ENCODE results near the gene CD22. TPM values are rescaled to one million over a fixed set of nuclear protein-coding genes. Genes with fewer than 3 reads are reported as not detected.

The CD22 gene
- total RNA-seq, 1 donor from 2014 or later: 19.1 TPM

- H3K36me3 ChIP-seq: no peaks in the 10 kb centered on the region
- no peak for TF ChIP-seq CTCF (IDR thresholded peaks at IDR 0.05)
- DNase-seq (no peak), ATAC-seq (no peak)
- H3K4me3 ChIP-seq: no peak overlapping the region
- no peak overlapping the region for H3K27ac ChIP-seq
- H3K9me3 ChIP-seq: no peaks in the 10 kb centered on the region
- intact Hi-C loops (cut with DNase I): no loop called here
- H3K27me3 ChIP-seq (ENCODE audit: low read depth): peaks cover 5% of the 10 kb centered on the region
- H3K4me1 ChIP-seq: no peaks in the 10 kb centered on the region
Observed at GRCh38 chr19:35306473-35307246, 22.3 kb upstream of the CD22 start.

- Histone ChIP-seq H3K27me3 (ENCODE audit: low read depth) (peaks cover 5% of the 10 kb centered on the region), H3K9me3 (no peaks in the 10 kb centered on the region), H3K4me1 (no peaks in the 10 kb centered on the region), H3K27ac (no peak overlapping the region), H3K36me3 (no peaks in the 10 kb centered on the region), H3K4me3 (no peak overlapping the region)
- ATAC-seq: no peak
- intact Hi-C loops (cut with DNase I): no loop called here
- TF ChIP-seq CTCF (IDR thresholded peaks at IDR 0.05): no peak
- no peak for DNase-seq
Observed at GRCh38 chr19:35307931-35308330, 21.1 kb upstream of the CD22 start.

- Histone ChIP-seq H3K4me1 (no peaks in the 10 kb centered on the region), H3K27me3 (ENCODE audit: low read depth) (peaks cover 5% of the 10 kb centered on the region), H3K27ac (no peak overlapping the region), H3K36me3 (no peaks in the 10 kb centered on the region), H3K9me3 (no peaks in the 10 kb centered on the region), H3K4me3 (no peak overlapping the region)
- intact Hi-C loops (cut with DNase I): no loop called here
- ATAC-seq (no peak), DNase-seq (no peak)
- no peak for TF ChIP-seq CTCF (IDR thresholded peaks at IDR 0.05)
Observed at GRCh38 chr19:35308910-35309309, 20.1 kb upstream of the CD22 start.

GRCh38 chr19:35309481-35310279, 19.3 kb upstream of the CD22 start:
- no peak for TF ChIP-seq CTCF (IDR thresholded peaks at IDR 0.05)
- no peaks in the 10 kb centered on the region for H3K9me3 ChIP-seq
- ATAC-seq: peak; percentile 40 to 84
- intact Hi-C loops (cut with DNase I): no loop called here
- no peaks in the 10 kb centered on the region for H3K36me3 ChIP-seq
- no peak for DNase-seq
- H3K4me1 ChIP-seq: no peaks in the 10 kb centered on the region
- no peak overlapping the region for H3K4me3 ChIP-seq
- H3K27me3 ChIP-seq (ENCODE audit: low read depth): peaks cover 5% of the 10 kb centered on the region
- H3K27ac ChIP-seq: no peak overlapping the region

GRCh38 chr19:35310331-35310730, 18.7 kb upstream of the CD22 start:
- Histone ChIP-seq H3K36me3 (no peaks in the 10 kb centered on the region), H3K4me1 (no peaks in the 10 kb centered on the region), H3K27ac (no peak overlapping the region), H3K27me3 (ENCODE audit: low read depth) (peaks cover under 1% of the 10 kb centered on the region), H3K9me3 (no peaks in the 10 kb centered on the region), H3K4me3 (no peak overlapping the region)
- DNase-seq (no peak), ATAC-seq (no peak)
- no peak for TF ChIP-seq CTCF (IDR thresholded peaks at IDR 0.05)
- intact Hi-C loops (cut with DNase I): no loop called here

All from lower lobe of right lung (tissue), 2 donors.